Ascending aorta (tissue), 2 donors: ENCODE results near the gene MTPN. TPM values are rescaled to one million over a fixed set of nuclear protein-coding genes. Genes with fewer than 3 reads are reported as not detected.

Experiments used
- DNase-seq, 2 donors: peaks; one replicate each; pipeline ENCODE4 v3.0.0-alpha.2; 2019; ENCODE audit warnings: low spot score in 2 of 2
- H3K27ac ChIP-seq, 2 donors: fragments of 200-600 bp; sonication (generic); one replicate each; pipeline ENCODE4 v1.5.1; 2016 to 2017; ENCODE audit warnings: mild to moderate bottlenecking in 1 of 2
- H3K27me3 ChIP-seq: fragments of 200-600 bp; sonication (generic); one replicate; pipeline ENCODE4 v1.5.1; 2017
- H3K36me3 ChIP-seq, 2 donors: fragments of 200-600 bp; sonication (generic); one replicate each; pipeline ENCODE4 v1.5.1; 2016
- H3K4me1 ChIP-seq, 2 donors: fragments of 200-600 bp; sonication (generic); one replicate each; pipeline ENCODE4 v1.5.1; 2016 to 2017; ENCODE audit warnings: mild to moderate bottlenecking in 1 of 2
- H3K4me3 ChIP-seq, 2 donors: fragments of 200-600 bp; sonication (generic); one replicate each; pipeline ENCODE4 v1.5.1; 2016 to 2017; ENCODE audit warnings: mild to moderate bottlenecking in 1 of 2
- H3K9me3 ChIP-seq, 2 donors: fragments of 200-600 bp; sonication (generic); one replicate each; pipeline ENCODE4 v1.5.1; 2016
- intact Hi-C: fragments of 100-400 bp; cut with DNase I; formaldehyde crosslinking; loops from one replicate; pipeline ENCODE4 v1.15.1; 2023
- total RNA-seq: library from RNA; depleted of rRNA; stranded (reverse); fragments of >200 nt; gene quantifications from one replicate; pipeline ENCODE4 v1.1.0, GENCODE V29; 2016
- TF ChIP-seq, protein P1 (sequence below), 3 experiments: fragments of 200-600 bp in 2 of 3; fragments of 450-650 bp in 1 of 3; sonication (generic) in 2 of 3; IDR thresholded peaks; one replicate each; pipeline ENCODE4 v1.5.1; 2016 to 2019; ENCODE audit warnings: antibody characterized with exemption in 3 of 3, mild to moderate bottlenecking in 1 of 3, moderate library complexity in 1 of 3

Gene MTPN
- total RNA-seq, 1 donor from 2014 or later = 43.5 TPM

DNA sequence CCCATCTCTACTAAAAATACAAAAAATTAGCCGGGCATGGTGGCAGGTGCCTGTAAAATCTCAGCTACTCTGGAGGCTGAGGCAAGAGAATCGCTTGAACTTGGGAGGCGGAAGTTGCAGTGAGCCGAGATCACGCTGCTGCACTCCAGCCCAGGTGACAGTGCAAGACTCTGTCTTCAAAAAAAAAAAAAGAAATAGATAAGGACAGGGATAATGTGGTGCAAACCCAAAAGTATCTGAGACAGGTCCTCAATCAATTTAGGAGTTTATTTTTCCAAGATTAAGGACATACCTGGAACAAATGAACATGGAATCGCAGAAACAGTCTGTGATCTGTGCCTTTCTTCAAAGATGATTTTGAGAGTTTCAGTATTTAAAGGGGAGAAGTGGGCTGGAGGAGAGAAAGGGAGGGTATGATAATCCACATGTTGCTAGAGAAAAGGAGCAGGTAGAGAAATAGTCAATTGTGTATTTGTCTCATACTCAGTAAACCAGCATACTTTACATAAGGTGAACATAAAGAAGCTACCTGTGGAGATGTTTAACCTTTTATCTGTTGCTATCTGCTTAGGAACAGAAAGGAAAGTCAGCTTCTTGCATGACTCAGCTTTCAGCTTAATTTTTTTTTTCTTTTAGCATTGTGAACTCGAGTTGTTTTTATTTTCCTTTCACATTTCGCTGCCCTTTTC, 4.9 kb upstream of the MTPN start:
- intact Hi-C loops = no loop called here
- no peak for DNase-seq
- Histone ChIP-seq H3K4me1 (no peaks in the 10 kb centered on the region), H3K4me3 (no peak overlapping the region), H3K9me3 (no peaks in the 10 kb centered on the region), H3K27me3 (no peaks in the 10 kb centered on the region), H3K27ac (no peak overlapping the region), H3K36me3 (no peaks in the 10 kb centered on the region)
- TF ChIP-seq, protein P1, sequence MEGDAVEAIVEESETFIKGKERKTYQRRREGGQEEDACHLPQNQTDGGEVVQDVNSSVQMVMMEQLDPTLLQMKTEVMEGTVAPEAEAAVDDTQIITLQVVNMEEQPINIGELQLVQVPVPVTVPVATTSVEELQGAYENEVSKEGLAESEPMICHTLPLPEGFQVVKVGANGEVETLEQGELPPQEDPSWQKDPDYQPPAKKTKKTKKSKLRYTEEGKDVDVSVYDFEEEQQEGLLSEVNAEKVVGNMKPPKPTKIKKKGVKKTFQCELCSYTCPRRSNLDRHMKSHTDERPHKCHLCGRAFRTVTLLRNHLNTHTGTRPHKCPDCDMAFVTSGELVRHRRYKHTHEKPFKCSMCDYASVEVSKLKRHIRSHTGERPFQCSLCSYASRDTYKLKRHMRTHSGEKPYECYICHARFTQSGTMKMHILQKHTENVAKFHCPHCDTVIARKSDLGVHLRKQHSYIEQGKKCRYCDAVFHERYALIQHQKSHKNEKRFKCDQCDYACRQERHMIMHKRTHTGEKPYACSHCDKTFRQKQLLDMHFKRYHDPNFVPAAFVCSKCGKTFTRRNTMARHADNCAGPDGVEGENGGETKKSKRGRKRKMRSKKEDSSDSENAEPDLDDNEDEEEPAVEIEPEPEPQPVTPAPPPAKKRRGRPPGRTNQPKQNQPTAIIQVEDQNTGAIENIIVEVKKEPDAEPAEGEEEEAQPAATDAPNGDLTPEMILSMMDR (IDR thresholded peaks at IDR 0.05) = no peak

DNA sequence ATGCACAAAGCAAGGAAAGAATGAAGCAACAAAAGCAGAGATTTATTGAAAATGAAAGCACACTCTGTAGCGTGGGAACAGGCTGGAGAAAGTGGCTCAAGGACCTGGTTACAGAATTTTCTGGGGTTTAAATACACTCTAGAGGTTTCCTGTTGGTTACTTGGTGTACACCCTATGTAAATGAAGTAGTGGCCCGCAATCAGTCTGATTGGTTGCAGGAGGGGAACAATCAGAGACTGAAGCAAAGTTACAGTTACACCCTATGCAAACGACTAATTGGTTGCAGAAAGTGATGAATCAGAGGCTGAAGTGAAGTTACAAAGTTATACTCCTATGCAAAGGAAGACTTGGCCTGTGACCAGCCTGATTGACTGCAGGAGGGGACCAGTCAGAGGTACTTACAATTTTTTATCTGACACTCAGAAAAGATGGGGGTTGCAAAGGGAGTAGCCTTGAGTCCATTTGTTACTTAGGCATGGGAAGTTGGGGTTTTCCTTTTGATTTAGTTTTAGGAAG, 3.6 kb upstream of the MTPN start:
- Histone ChIP-seq H3K27ac (peak overlapping the region; percentile 31 to 52), H3K27me3 (no peaks in the 10 kb centered on the region), H3K4me3 (peak overlapping the region in 1 of 2 donors; percentile 31), H3K36me3 (no peaks in the 10 kb centered on the region), H3K9me3 (no peaks in the 10 kb centered on the region), H3K4me1 (peaks cover 0 to 5% of the 10 kb centered on the region in 2 donors)
- TF ChIP-seq, protein P1 (IDR thresholded peaks at IDR 0.05) = no peak
- intact Hi-C loops = no loop called here
- DNase-seq = no peak

DNA sequence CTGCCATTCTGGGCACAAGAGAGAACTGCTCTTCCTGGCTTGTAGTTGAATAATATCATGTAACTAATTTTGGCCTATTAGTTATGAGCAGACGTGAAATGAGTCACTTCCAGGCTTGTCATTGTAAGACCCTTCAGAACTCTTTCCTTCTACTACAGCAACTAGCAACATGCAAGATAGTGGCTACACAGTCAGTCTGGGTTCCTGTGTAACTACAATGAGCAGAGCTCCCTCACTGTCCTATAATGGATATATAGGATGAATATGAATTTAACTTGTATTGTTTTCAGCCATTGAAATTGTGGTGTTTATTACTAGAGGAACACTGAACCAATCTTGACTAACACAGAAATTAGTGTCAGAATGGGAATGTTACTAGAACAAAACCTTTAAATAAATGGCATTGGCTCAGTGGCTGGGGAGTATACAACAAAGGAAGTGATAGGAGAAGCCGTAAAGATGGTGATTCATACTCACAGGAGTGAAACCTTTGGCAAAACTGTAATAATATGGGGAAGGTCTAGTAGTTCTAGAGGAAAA, 2.9 kb upstream of the MTPN start:
- Histone ChIP-seq H3K9me3 (no peaks in the 10 kb centered on the region), H3K4me1 (peaks cover 0 to 10% of the 10 kb centered on the region in 2 donors), H3K27ac (peak overlapping the region; percentile 31 to 52), H3K4me3 (peak overlapping the region in 1 of 2 donors; percentile 31), H3K36me3 (no peaks in the 10 kb centered on the region), H3K27me3 (no peaks in the 10 kb centered on the region)
- intact Hi-C loops = no loop called here
- no peak for DNase-seq
- TF ChIP-seq, protein P1 (IDR thresholded peaks at IDR 0.05) = no peak

DNA sequence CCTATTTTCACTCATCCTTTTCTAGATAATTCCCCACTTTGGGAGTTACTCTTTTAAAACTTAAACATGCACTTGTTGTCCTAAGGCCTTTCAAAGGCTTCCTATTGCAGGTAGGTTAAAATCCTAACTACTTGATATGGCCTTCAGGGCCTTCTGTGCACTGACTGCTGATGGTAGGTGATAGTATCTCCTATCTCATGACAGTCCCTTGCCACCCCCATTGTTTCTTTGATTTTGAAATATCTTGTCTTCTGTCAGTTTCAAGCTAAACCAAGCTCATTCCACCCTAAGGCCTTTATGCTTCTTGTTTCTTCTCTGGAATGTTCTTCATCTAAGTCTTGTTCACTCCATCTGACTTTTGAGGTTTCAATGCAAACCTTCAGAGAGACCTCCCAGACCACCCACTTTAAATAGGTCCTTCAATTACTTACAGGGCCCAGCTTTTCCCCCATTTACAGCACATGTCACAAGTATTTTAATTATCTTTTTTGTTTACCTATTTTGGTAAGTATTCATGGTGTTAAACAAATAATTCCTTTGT, 2.4 kb upstream of the MTPN start:
- no peak overlapping the region for H3K4me3 ChIP-seq
- peaks cover 0 to 10% of the 10 kb centered on the region in 2 donors for H3K4me1 ChIP-seq
- no peaks in the 10 kb centered on the region for H3K27me3 ChIP-seq
- no peaks in the 10 kb centered on the region for H3K9me3 ChIP-seq
- DNase-seq = no peak
- H3K36me3 ChIP-seq = no peaks in the 10 kb centered on the region
- H3K27ac ChIP-seq = peak overlapping the region; percentile 31 to 52
- intact Hi-C loops = loop anchor here (5.0 kb wide), 3 partner anchors 232 to 1662 kb away; partner anchors contain the start of genes CNOT4, FAM180A and SLC35B4
- TF ChIP-seq, protein P1 (IDR thresholded peaks at IDR 0.05) = no peak

DNA sequence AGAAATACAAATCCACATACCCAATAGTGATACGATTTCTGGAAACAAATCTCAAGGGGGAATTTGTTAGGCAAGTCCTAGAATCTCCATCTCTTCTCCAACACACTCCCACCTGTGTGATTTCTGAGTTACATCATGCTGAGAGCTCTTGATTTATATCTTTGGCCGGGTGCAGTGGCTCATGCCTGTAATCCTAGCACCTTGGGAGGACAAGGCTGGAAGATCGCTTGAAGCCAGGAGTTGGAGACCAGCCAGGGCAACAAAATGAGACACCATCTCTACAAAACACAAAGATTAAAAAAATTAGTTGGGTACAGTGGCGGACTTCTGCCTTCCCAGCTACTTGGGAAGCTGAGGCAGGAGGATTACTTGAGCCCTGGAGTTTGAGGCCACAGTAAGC, 1.5 kb upstream of the MTPN start:
- no peaks in the 10 kb centered on the region for H3K36me3 ChIP-seq
- no peak overlapping the region for H3K27ac ChIP-seq
- H3K4me1 ChIP-seq = peaks cover 0 to 13% of the 10 kb centered on the region in 2 donors
- intact Hi-C loops = loop anchor here (5.0 kb wide), 3 partner anchors 231 to 1661 kb away; partner anchors contain the start of genes CNOT4, FAM180A and SLC35B4
- H3K27me3 ChIP-seq = no peaks in the 10 kb centered on the region
- H3K9me3 ChIP-seq = no peaks in the 10 kb centered on the region
- no peak for DNase-seq
- TF ChIP-seq, protein P1 (IDR thresholded peaks at IDR 0.05) = no peak
- H3K4me3 ChIP-seq = no peak overlapping the region
